Measurements from ENCODE around the gene DEPP1. TPM values are rescaled to one million over a fixed set of nuclear protein-coding genes. Genes with fewer than 3 reads are reported as not detected.

DEPP1 gene
- total and polyA plus RNA-seq, 2 donors (not counting 1 experiment from before 2014, with no cell fraction given), result not detected

DNA sequence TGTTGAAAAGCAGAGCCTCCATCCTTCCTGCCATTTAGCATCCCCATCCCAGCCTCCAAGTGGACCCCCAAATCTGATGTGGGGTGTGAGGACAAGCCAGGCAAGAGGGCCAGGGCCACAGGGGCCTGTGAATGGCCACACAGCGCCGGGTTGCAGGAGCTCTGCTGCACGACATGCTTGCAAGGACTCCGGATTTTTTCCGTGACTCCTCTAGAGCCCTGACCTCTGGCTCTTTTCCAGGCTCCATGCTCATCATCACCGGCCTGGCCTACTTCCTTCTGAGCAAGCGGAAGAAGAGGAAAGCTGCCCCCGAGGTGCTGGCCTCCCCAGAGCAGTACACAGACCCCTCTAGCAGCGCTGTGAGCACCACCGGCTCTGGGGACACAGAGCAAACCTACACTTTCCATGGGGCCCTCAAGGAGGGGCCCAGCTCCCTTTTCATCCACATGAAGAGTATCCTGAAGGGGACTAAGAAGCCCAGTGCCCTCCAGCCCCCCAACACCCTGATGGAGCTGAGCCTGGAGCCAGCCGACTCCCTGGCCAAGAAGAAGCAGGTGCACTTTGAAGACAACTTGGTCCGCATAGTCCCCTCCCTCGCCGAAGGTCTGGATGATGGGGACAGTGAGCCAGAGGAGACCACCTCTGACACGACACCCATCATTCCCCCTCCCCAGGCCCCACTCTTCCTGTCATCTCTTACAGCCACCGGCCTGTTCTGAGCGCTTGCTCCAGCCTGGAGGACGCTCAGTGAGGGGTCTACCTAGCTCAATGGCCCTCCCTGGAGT is 44.0 kb downstream of the DEPP1 start:
- ChIA-PET POLR2A (no interaction called here), CTCF (interaction anchor here (1.2 to 6.4 kb wide), 5 partner anchors 11 to 45 kb away, joined by 3 to 93 read pairs (median 5); partner anchors contain the start of gene DEPP1)
- Histone ChIP-seq H3K27ac (ENCODE audit: low read length in 2 of 2) (no peak overlapping the region), H3K9me3 (ENCODE audit: control extremely low read depth in 1 of 3, control insufficient read depth in 2 of 3, insufficient read depth in 1 of 3, low read length in 2 of 3) (no peaks in the 10 kb centered on the region), H3K4me1 (ENCODE audit: control insufficient read depth in 2 of 2, insufficient read depth in 2 of 2, low read length in 2 of 2) (peaks cover 0 to 8% of the 10 kb centered on the region in 2 donors), H3K4me3 (ENCODE audit: control extremely low read depth in 1 of 5, extremely low read depth in 1 of 5, insufficient read depth in 1 of 5, low read depth in 2 of 5, low read length in 4 of 5) (no peak overlapping the region), H4K20me1 (ENCODE audit: control insufficient read depth, insufficient read depth, low read length, poor library complexity, severe bottlenecking) (no peaks in the 10 kb centered on the region), H3K9ac (ENCODE audit: low read length) (no peak overlapping the region), H3K79me2 (ENCODE audit: control insufficient read depth, insufficient read depth, low read length) (no peaks in the 10 kb centered on the region), H2AFZ (ENCODE audit: insufficient read depth, low read depth, low read length, poor library complexity, severe bottlenecking) (no peak overlapping the region), H3K4me2 (replicated peaks; ENCODE audit: low read depth, low read length, poor library complexity, severe bottlenecking) (no peak overlapping the region), H3K36me3 (replicated peaks in 1 of 2; ENCODE audit: control extremely low read depth in 1 of 2, control insufficient read depth in 1 of 2, extremely low read depth in 1 of 2, insufficient read depth in 2 of 2, low read length in 1 of 2) (no peaks in the 10 kb centered on the region), H3K27me3 (replicated peaks in 1 of 4; ENCODE audit: control extremely low read depth in 1 of 4, control insufficient read depth in 3 of 4, insufficient read depth in 4 of 4, low read length in 3 of 4) (no peaks in the 10 kb centered on the region)
- ATAC-seq (ENCODE audit: low read depth) (no peak), DNase-seq (no peak)
- TF ChIP-seq EZH2 (IDR thresholded peaks at IDR 0.05; ENCODE audit: borderline replicate concordance, insufficient read depth, low read depth, low read length, poor library complexity, severe bottlenecking), result no peak
- TF ChIP-seq, protein P1, sequence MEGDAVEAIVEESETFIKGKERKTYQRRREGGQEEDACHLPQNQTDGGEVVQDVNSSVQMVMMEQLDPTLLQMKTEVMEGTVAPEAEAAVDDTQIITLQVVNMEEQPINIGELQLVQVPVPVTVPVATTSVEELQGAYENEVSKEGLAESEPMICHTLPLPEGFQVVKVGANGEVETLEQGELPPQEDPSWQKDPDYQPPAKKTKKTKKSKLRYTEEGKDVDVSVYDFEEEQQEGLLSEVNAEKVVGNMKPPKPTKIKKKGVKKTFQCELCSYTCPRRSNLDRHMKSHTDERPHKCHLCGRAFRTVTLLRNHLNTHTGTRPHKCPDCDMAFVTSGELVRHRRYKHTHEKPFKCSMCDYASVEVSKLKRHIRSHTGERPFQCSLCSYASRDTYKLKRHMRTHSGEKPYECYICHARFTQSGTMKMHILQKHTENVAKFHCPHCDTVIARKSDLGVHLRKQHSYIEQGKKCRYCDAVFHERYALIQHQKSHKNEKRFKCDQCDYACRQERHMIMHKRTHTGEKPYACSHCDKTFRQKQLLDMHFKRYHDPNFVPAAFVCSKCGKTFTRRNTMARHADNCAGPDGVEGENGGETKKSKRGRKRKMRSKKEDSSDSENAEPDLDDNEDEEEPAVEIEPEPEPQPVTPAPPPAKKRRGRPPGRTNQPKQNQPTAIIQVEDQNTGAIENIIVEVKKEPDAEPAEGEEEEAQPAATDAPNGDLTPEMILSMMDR (IDR thresholded peaks at IDR 0.05), result no peak
- WGBS (ENCODE audit: insufficient coverage), result 96% methylated on average over 14 of the region's 18 CpGs
- intact Hi-C loops (cut with micrococcal nuclease), result no loop called here
- no peaks in the 10 kb centered on the region for H3K27me3 Mint-ChIP-seq
- H3K4me3 Mint-ChIP-seq, result no peak overlapping the region
- no peaks in the 10 kb centered on the region for H3K4me1 Mint-ChIP-seq
- no peak overlapping the region for H3K27ac Mint-ChIP-seq
- H3K9me3 Mint-ChIP-seq (ENCODE audit: insufficient read depth), result peaks cover 5% of the 10 kb centered on the region
